Psoas muscle (tissue), 8 donors: ENCODE data around the gene SCYGR2. TPM values are rescaled to one million over a fixed set of nuclear protein-coding genes. Genes with fewer than 3 reads are reported as not detected.

Experiments
- ATAC-seq, 4 donors: fragments of 200-7000 bp; cut with Tn5 transposase; one replicate each; pipeline ENCODE4 v1.9.1; 2020; ENCODE audit warnings: moderate library complexity in 3 of 4, mild to moderate bottlenecking in 2 of 4
- DNase-seq, 2 donors: peaks; one replicate each; pipeline ENCODE4 v3.0.0-alpha.2; 2020
- H3K27ac ChIP-seq: fragments of 200-600 bp; one replicate; pipeline ENCODE4 v1.8.0; 2022
- H3K27me3 ChIP-seq, 3 donors: fragments of 200-600 bp in 1 of 3; one replicate each; pipeline versions ENCODE4 v1.6.1 to v1.8.0; 2013 to 2022; ENCODE audit warnings: low read length in 2 of 3, mild to moderate bottlenecking in 2 of 3, moderate library complexity in 1 of 3; ENCODE audit not compliant: insufficient read depth in 3 of 3
- H3K36me3 ChIP-seq, 2 donors: fragments of 200-600 bp in 1 of 2; one replicate each; pipeline versions ENCODE4 v1.6.1 to v1.8.0; 2013 to 2022; ENCODE audit warnings: low read depth in 1 of 2, mild to moderate bottlenecking in 1 of 2, moderate library complexity in 1 of 2; ENCODE audit not compliant: insufficient read depth in 1 of 2
- H3K4me1 ChIP-seq: fragments of 200-600 bp; one replicate; pipeline ENCODE4 v1.8.0; 2022
- H3K4me3 ChIP-seq: fragments of 200-600 bp; one replicate; pipeline ENCODE4 v1.8.0; 2022; ENCODE audit warnings: mild to moderate bottlenecking
- H3K9me3 ChIP-seq: fragments of 200-600 bp; one replicate; pipeline ENCODE4 v1.8.0; 2022
- CTCF ChIP-seq: fragments of 200-600 bp; IDR thresholded peaks from one replicate; pipeline ENCODE4 v1.8.0; 2022; ENCODE audit warnings: antibody characterized with exemption
- WGBS, 3 donors: extraction: QIAGEN DNeasy Blood & Tissue Kit; methylation state at CpG; one replicate each; pipeline versions ENCODE4 v1.1.6 to v1.1.7; 2013; 5-methylcytosine and 5-hydroxymethylcytosine counted together
- intact Hi-C, 2 donors: fragments of 100-400 bp; cut with DNase I; formaldehyde crosslinking; loops; one replicate each; pipeline versions ENCODE4 v1.11.0 to v1.14.2; 2022
- polyA plus RNA-seq, 3 donors: library from polyadenylated mRNA; stranded (reverse); fragments of 200-250 nt; gene quantifications; one replicate each; pipeline ENCODE4 v1.2.3, GENCODE V29; 2013
- total RNA-seq, 4 donors: library from RNA; stranded (reverse); fragmentation: NEBNext Ultra II Directional in 2 of 4; extraction: Animal tissue kit (Norgen Biotek cat#: 25700) in 2 of 4; gene quantifications; one replicate each; pipeline versions ENCODE4 v1.2.1 to v1.2.4, GENCODE V29; 2021 to 2023
- donor health status: healthy with polysubstance abuse.
- donor health status: DM: no; HTN: no; CAD: no; lungs with moderate emphysema.
- donor health status: Bipolar disorder and iron deficiency.
- donor health status: healthy.
- donor health status: DM: yes; HTN: yes; CAD: no.
- donor health status: DM: no; HTN: no; CAD: no.
- donor health status: DM: no; HTN: no; CAD: no.
- donor health status: DM: yes; HTN: yes; CAD: no.

SCYGR2 gene
- total and polyA plus RNA-seq, 7 donors: not detected

GRCh38 chr2:227568852-227569169 lies 29.9 kb upstream of the SCYGR2 start:
- no peak for ATAC-seq
- H3K36me3 ChIP-seq: no peaks in the 10 kb centered on the region
- H3K27me3 ChIP-seq: no peaks in the 10 kb centered on the region
- H3K4me1 ChIP-seq: no peaks in the 10 kb centered on the region
- no peak for TF ChIP-seq CTCF
- no peak for DNase-seq
- intact Hi-C loops: no loop called here
- WGBS, 3 donors: 83 to 88% (median 83%) methylated on average over 2 of the region's 2 CpGs
- no peak overlapping the region for H3K27ac ChIP-seq
- H3K4me3 ChIP-seq: no peak overlapping the region
- H3K9me3 ChIP-seq: no peaks in the 10 kb centered on the region

GRCh38 chr2:227570615-227571014 lies 28.1 kb upstream of the SCYGR2 start:
- ATAC-seq (no peak), DNase-seq (no peak)
- TF ChIP-seq CTCF: no peak
- intact Hi-C loops: no loop called here
- Histone ChIP-seq H3K4me3 (no peak overlapping the region), H3K36me3 (no peaks in the 10 kb centered on the region), H3K27me3 (no peaks in the 10 kb centered on the region), H3K4me1 (no peaks in the 10 kb centered on the region), H3K9me3 (no peaks in the 10 kb centered on the region), H3K27ac (no peak overlapping the region)
- 19 to 45% (median 29%) methylated on average over 1 of the region's 1 CpG for WGBS, 3 donors

- H3K4me3 ChIP-seq: no peak overlapping the region
- TF ChIP-seq CTCF: no peak
- H3K4me1 ChIP-seq: no peaks in the 10 kb centered on the region
- no peak overlapping the region for H3K27ac ChIP-seq
- DNase-seq (no peak), ATAC-seq (no peak)
- H3K27me3 ChIP-seq: no peaks in the 10 kb centered on the region
- intact Hi-C loops: no loop called here
- H3K9me3 ChIP-seq: no peaks in the 10 kb centered on the region
- no peaks in the 10 kb centered on the region for H3K36me3 ChIP-seq
Measured at GRCh38 chr2:227576110-227576509, 22.6 kb upstream of the SCYGR2 start.

GRCh38 chr2:227576812-227577211 lies 21.9 kb upstream of the SCYGR2 start:
- no peaks in the 10 kb centered on the region for H3K4me1 ChIP-seq
- 65 to 76% (median 76%) methylated on average over 2 of the region's 2 CpGs for WGBS, 3 donors
- TF ChIP-seq CTCF: no peak
- no peaks in the 10 kb centered on the region for H3K27me3 ChIP-seq
- H3K27ac ChIP-seq: no peak overlapping the region
- no peaks in the 10 kb centered on the region for H3K36me3 ChIP-seq
- H3K4me3 ChIP-seq: no peak overlapping the region
- H3K9me3 ChIP-seq: no peaks in the 10 kb centered on the region
- intact Hi-C loops: no loop called here
- DNase-seq (no peak), ATAC-seq (no peak)

DNA sequence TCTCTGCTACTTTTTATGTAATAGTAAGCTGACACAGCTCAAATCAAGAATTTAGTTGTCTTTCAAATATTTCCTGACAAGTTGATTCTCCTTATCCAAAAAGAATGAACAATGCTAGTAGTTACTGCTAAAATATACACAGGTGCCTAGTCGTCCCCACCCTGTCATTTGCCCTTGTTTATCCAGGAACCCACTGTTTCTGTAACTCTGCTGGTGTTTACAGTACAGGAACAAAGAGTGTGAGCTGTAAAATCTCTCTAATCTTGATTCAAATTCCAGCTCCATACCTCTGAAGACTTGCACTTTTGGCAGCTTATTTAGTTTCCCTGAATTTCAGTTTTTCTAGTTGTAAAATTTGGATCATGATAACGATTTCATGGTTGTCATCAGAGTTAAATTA lies 21.1 kb upstream of the SCYGR2 start:
- Histone ChIP-seq H3K27ac (no peak overlapping the region), H3K27me3 (no peaks in the 10 kb centered on the region), H3K9me3 (no peaks in the 10 kb centered on the region), H3K36me3 (no peaks in the 10 kb centered on the region), H3K4me3 (no peak overlapping the region), H3K4me1 (no peaks in the 10 kb centered on the region)
- DNase-seq: no peak
- WGBS, 3 donors: 56 to 68% (median 57%) methylated on average over 2 of the region's 2 CpGs
- intact Hi-C loops: no loop called here
- ATAC-seq: no peak
- no peak for TF ChIP-seq CTCF
